ENCODE measurements around the gene DIAPH1.

Gene DIAPH1

GRCh38 chr5:141559461-141559860, 59.3 kb downstream of the DIAPH1 start:
- no peak for DNase-seq

GRCh38 chr5:141558150-141558549, 60.6 kb downstream of the DIAPH1 start:
- DNase-seq, result no peak

GRCh38 chr5:141557681-141558136, 61.1 kb downstream of the DIAPH1 start:
- DNase-seq, result peak; percentile 32

GRCh38 chr5:141547921-141548320, 70.9 kb downstream of the DIAPH1 start:
- no peak for DNase-seq

GRCh38 chr5:141547488-141547887, 71.3 kb downstream of the DIAPH1 start:
- no peak for DNase-seq

DNA sequence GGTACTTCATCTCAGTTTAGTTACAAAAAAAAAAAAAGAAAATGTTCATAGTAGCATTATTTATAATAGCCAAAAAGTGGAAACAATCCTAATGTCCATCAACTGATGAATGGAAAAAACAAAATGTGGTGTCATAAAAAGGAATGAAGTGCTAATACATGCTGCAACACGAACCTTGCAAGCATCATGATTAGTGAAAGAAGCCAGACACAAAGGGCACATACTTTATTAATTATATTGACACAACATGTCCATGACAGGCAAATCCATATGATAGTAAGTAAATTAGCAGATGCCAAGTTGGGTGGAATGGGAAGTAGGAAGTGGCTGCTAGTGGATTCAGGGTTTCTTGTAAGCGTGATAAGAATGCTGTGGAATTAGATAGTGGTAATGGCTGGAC, 75.7 kb downstream of the DIAPH1 start:
- DNase-seq, result no peak

DNA sequence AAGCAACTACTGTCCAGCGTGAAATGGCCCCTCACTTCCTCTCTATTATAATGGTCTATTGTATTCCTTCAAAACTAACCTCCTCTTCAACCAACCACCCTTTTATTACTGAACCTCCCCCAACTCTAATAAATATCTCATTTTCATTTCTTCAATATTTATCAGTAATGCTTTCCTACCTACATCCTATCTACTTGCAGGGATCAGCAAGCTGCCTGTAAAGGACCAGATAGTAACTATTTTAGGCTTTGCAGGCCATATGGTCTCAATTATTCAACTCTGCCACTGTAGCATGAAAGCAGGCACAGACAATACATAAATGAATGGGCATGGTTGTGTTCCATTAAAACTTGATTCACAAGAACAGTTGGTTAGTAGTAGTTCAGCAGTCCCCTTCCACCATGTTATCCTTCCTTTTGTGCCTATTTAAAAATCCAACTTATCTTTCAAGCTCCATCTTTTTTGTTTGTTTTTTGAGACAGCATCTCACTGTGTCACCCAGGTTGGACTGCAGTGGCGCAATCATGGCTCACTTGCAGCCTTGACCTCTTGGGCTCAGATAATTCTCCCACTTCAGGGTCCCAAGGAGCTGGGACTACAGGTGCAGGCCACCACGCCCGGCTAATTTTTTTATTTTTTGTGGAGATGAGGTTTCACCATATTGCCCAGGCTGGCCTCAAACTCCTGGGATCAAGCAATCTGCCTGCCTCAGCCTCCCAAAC, 84.1 kb downstream of the DIAPH1 start:
- no peak for DNase-seq

DNA sequence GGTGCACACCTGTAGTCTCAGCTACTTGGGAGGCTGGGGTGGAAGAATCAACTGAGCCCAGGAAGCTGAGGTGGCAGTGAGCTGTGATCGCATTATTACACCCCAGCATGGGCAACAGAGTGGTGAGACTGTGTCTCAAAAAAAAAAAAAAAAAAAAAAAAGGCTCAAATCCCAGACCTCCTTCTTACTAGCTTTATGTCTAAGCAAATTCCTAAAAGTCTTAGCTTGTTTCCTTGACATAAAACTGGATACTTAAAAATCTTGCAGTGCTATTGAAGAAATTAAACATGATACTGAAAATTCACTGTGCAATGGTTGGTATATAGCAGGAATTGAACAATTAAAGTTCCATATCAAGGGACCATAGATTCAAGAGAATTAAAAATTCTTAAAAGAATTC, 84.9 kb downstream of the DIAPH1 start:
- no peak for DNase-seq

GRCh38 chr5:141532726-141533125, 86.1 kb downstream of the DIAPH1 start:
- DNase-seq, result no peak

DNA sequence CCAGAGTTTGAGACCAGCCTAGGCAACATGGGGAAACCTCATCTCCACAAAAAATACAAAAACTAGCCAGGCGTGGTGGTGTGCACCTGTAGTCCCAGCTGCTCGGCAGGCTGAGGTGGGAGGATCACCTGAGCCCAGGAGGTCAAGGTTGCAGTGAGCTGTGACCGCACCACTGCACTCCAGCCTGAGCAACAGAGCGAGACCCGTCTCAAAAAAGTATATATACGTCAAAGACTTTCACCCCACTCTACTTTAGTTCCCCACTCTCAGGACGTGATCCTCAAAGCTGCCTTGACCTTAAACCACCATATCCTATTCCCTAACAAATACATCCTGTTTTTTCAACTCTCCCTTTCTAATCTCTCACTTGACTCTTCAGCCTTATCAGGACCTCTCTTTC, 88.9 kb downstream of the DIAPH1 start:
- DNase-seq, result no peak

DNA sequence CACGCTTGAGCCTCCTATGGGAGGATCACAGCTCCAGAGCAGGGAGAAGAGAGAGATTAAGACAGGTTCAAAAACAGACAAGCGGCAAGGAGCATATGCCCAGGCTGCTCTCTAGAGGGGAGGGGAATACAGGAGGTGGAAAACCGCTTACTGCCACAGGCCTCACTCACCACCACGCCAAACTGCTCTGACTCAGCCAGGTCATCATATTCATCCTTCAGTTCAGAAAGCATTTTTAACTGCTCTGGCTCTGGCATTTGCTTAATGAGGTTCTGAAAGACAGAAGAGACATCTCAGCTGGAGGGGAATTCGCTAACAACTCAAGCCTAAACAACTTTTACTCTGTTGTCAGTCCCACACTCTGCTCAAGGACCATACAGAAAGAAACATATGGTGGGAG, 89.8 kb downstream of the DIAPH1 start:
- no peak for DNase-seq

DNA sequence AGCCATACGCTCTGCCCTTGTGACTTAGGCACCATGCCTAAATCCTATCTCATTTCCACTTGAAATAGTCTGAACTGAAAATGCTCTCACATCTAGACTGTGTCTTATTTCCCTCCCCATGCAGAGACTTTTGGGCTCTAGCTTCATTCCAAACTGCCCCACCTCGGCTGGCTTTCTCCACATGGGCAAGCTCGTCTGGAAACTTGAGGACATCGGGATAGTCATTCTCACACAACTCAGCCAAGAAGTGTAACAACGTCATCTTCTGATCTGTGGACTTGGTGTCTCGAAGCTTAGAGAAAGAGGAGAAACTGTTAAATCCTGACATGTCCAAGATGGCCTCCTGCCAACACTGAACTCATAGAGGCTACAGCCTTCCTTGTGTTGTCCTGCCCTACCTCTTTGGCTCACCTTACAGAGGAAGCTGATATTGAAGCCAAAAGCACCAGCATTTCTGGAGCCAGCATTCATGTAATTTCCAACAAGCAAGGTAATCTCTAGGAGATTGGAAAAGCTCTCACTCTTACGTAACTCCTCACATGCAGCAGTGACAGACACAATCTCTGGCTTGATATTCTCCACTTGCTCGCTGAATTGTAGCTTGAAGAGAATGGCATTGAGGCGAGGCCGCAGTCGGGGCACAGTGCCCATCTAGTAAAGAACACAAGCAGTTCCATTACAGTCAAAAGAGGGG, 90.4 kb downstream of the DIAPH1 start:
- DNase-seq, result no peak

- no peak for DNase-seq
These were observed 91.4 kb downstream of the DIAPH1 start for GRCh38 chr5:141527426-141527825.

DNA sequence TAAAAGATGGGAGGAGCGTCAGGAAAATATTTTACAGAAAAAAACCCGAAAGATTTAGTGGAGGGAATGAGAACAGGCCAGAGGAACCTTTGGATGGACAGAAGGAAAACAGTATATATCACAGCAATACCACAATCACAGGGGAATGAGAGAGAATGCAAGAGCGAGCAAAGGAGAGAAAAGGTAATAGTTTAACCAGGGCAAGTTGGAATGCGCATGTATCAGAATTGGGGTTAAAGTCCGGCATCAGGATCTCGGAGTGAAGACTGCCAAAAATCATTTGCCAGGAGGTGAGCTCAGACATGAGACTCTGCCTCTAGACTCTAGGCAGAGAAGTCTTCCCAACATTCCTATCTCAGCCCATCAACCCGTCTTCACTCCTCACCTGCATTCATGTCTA, 93.1 kb downstream of the DIAPH1 start:
- DNase-seq, result no peak

GRCh38 chr5:141524604-141525597, 93.9 kb downstream of the DIAPH1 start:
- DNase-seq, result peak; percentile 73

DNA sequence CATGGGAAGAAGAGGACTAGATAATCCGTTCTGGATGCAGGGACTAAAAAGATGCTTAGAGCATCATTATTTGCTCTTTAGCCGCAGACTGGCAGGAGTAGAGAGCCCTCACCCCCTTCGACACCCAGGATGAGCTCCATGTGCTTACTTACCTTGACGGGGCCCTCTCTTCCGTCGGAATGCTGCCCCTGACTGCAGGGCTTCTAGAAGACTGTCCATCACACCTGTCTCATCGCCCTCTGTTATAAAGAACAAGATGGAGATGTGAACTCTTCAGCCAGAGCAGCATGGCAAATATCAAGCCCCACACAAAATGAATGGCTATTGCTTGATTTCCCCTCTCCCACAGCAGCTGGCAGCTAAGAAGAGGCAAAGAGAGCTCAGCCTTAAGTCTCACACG, 94.8 kb downstream of the DIAPH1 start:
- no peak for DNase-seq

DNA sequence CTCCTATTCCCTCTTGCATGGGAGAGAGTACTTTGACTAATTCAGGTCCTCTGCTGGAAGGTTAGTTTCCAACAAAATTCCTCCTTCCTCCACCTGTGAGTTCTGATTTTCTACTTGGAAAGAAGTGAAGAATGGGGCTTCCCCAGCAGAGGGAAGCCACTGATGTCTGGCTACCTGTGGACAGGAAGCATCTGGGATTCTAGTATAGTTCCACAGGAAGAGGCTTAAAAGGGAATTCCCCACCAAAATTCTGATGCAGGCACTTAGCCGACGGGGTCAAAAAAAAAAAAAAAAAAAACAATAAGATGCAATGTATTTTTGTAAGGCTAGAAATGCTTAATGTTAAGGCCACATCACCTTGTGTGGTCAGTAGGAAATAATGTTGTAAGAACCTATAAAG, 96.5 kb downstream of the DIAPH1 start:
- DNase-seq, result no peak

GRCh38 chr5:141521244-141521781, 97.5 kb downstream of the DIAPH1 start:
- peak; percentile 88 for DNase-seq

GRCh38 chr5:141519605-141520565, 98.9 kb downstream of the DIAPH1 start:
- no peak for DNase-seq

GRCh38 chr5:141518618-141519015, 100.2 kb downstream of the DIAPH1 start:
- no peak for DNase-seq

- DNase-seq, result no peak
These were observed 100.8 kb downstream of the DIAPH1 start for GRCh38 chr5:141517880-141518617.

Data from NCI-H1048 (cell line).